Measurements from ENCODE around the gene SPCS3.
"Not testable (repeated sequence)": the region's sequence is repeated elsewhere in the genome, so short reads cannot be mapped to it uniquely, and the experiment has no call there.

The SPCS3 gene

GRCh38 chr4:176276710-176277109 lies 43.1 kb upstream of the SPCS3 start:
- ChIA-PET CTCF (interaction anchor here (0.6 to 4.2 kb wide), 19 partner anchors 11 to 242 kb away, joined by 3 to 49 read pairs (median 3); no protein-coding TSS in a partner anchor), POLR2A (no interaction called here)

GRCh38 chr4:176277162-176277904 lies 42.4 kb upstream of the SPCS3 start:
- DNase-seq (ENCODE audit: low read depth, low spot score) = no peak
- ChIA-PET POLR2A (no interaction called here), CTCF (interaction anchor here (0.6 to 4.2 kb wide), 24 partner anchors 9 to 322 kb away, joined by 3 to 49 read pairs (median 3); partner anchors contain the start of gene ASB5)
- TF ChIP-seq, protein P1, sequence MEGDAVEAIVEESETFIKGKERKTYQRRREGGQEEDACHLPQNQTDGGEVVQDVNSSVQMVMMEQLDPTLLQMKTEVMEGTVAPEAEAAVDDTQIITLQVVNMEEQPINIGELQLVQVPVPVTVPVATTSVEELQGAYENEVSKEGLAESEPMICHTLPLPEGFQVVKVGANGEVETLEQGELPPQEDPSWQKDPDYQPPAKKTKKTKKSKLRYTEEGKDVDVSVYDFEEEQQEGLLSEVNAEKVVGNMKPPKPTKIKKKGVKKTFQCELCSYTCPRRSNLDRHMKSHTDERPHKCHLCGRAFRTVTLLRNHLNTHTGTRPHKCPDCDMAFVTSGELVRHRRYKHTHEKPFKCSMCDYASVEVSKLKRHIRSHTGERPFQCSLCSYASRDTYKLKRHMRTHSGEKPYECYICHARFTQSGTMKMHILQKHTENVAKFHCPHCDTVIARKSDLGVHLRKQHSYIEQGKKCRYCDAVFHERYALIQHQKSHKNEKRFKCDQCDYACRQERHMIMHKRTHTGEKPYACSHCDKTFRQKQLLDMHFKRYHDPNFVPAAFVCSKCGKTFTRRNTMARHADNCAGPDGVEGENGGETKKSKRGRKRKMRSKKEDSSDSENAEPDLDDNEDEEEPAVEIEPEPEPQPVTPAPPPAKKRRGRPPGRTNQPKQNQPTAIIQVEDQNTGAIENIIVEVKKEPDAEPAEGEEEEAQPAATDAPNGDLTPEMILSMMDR (IDR thresholded peaks at IDR 0.05; ENCODE audit: insufficient read depth, low read length, missing control alignments) = peak; percentile 69
- no peak overlapping the region for H3K4me3 ChIP-seq (ENCODE audit: low read depth, low read length)

More at GRCh38 chr4:176276710-176277109, 43.1 kb upstream of the SPCS3 start:
- DNase-seq (ENCODE audit: low read depth, low spot score) = no peak
- TF ChIP-seq, protein P1 (IDR thresholded peaks at IDR 0.05; ENCODE audit: insufficient read depth, low read length, missing control alignments) = no peak
- no peak overlapping the region for H3K4me3 ChIP-seq (ENCODE audit: low read depth, low read length)

- POLR2A ChIA-PET; DNase-seq (ENCODE audit: low read depth, low spot score); H3K4me3 ChIP-seq (ENCODE audit: low read depth, low read length): not testable (repeated sequence)
- CTCF ChIA-PET = interaction anchor here (1.6 to 1.9 kb wide), 5 partner anchors 9 to 132 kb away, joined by 4 to 11 read pairs (median 5); no protein-coding TSS in a partner anchor
Observed at GRCh38 chr4:176279560-176279959, 40.2 kb upstream of the SPCS3 start.

DNA sequence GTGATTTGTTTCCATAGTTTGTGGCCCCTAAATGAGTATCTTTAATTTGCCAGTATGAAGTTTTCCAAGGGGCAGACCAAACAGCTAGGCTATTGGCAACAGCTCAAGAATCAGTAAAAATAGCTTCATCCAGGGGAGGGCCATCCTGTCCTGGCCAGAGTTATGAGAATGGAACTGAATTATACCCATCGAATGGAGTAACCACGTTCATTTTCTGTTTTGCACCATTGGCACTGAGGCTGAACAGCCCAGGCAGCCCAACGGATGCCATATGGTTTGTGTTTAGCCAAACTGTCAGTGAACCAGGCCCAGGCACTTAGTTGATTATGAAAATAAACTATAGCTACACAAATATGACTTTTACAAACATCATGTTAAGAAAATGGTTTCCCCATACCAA lies 33.0 kb upstream of the SPCS3 start:
- TF ChIP-seq, protein P1 (IDR thresholded peaks at IDR 0.05; ENCODE audit: insufficient read depth, low read length, missing control alignments) = no peak
- H3K4me3 ChIP-seq (ENCODE audit: low read depth, low read length) = no peak overlapping the region
- POLR2A ChIA-PET = no interaction called here
- DNase-seq (ENCODE audit: low read depth, low spot score) = no peak
- CTCF ChIA-PET = interaction anchor here (1.0 to 5.2 kb wide), 5 partner anchors 8 to 162 kb away, joined by 3 to 49 read pairs (median 4); no protein-coding TSS in a partner anchor

DNA sequence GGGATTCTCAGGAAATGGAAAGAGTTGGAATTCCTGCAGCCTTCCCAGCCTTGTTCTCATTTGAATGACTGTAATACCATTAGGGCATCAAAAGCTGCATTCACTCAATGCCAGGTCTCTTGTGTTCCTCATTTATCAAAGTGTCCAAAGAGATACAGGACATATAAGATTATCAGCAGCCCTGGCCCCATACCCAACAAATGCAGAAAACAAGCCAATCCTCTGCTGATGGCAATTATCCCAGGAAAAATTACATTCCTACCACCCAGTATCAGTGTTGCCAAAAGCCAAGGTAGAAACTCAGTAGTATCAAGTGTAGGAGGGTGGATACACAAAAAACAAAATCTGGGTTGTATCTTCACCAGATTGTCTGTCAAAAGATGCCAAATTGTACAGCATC lies 32.2 kb upstream of the SPCS3 start:
- CTCF ChIA-PET = interaction anchor here (1.0 to 5.2 kb wide), 5 partner anchors 9 to 163 kb away, joined by 3 to 49 read pairs (median 4); no protein-coding TSS in a partner anchor
- TF ChIP-seq, protein P1 (IDR thresholded peaks at IDR 0.05; ENCODE audit: insufficient read depth, low read length, missing control alignments) = no peak
- H3K4me3 ChIP-seq (ENCODE audit: low read depth, low read length) = no peak overlapping the region
- no peak for DNase-seq (ENCODE audit: low read depth, low spot score)
- POLR2A ChIA-PET = no interaction called here

DNA sequence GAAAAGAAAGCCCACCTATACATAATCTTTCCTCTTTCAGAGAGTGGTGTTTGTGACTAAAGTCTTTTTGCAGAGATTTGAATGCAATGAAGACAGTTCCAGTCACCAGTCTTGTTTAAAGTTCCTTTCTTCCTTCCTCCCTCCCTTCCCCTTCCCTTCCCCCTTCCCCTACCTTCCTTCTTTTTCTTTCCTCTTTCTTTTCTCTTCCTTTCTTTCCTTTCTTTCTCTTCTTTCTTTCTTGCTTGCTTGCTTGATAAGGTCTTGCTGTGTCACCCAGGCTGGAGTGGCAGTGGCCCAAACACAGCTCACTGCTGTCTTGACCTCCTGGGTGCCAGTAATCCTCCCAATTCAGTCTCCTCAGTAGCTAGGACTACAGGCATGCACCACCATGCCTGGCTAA lies 31.7 kb upstream of the SPCS3 start:
- DNase-seq (ENCODE audit: low read depth, low spot score) = no peak
- no peak overlapping the region for H3K4me3 ChIP-seq (ENCODE audit: low read depth, low read length)
- CTCF ChIA-PET = interaction anchor here (1.6 to 5.2 kb wide), 3 partner anchors 9 to 15 kb away, joined by 5 to 49 read pairs (median 10); no protein-coding TSS in a partner anchor
- POLR2A ChIA-PET = no interaction called here
- TF ChIP-seq, protein P1 (IDR thresholded peaks at IDR 0.05; ENCODE audit: insufficient read depth, low read length, missing control alignments) = no peak
